Colon (tissue), 2 donors: ENCODE measurements around the gene MROH2A.
"Not testable (repeated sequence)": the region's sequence is repeated elsewhere in the genome, so short reads cannot be mapped to it uniquely, and the experiment has no call there.

Experiments used
- FAIRE-seq: peaks from 2 replicates; lab custom pipeline; 2012; peaks lifted over from hg19 to GRCh38; lab: Jason Lieb, UNC
- donor health status: control.
- donor health status: control.

MROH2A gene

DNA sequence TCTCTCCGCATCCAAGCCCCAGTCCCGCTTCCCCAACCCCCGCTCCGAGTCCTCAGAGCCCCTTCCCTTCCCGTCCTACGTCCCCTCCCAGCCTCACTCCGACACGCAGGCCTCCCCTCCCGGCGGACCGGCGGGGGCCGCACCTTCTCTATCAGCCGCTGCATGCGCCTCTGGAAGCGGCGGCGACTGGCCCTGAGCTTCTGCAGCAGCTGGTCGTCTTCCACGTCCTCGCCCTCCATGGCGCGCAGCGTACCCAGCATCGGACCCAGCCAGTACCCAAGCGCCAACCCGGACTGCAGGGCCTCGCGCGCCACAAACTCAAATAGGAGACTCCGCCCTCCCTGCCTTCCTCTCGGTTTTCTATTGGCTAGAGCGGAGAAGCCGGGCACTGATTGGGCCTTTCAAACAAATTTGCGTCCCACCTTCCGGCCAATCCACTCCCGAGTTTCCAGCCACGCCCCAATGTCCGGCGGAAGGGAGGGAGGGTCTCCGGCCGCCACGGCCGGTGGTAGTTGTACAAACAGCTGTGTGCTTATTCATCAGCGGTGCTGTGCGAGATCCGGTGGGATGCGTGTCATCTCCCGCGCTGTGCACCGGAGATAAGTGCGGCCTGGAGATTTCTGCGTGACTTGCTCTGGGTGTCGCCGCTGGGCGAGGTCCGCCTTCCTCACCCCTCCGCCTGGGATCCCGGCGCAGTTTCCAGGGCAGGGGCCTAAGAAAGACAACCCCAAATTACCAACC lies 76.3 kb downstream of the MROH2A start, which contains the start of gene HJURP:
Gene HJURP (minus strand): TSS at position 295 of the 741 bp plus-strand sequence. CDS start 35 bp downstream, at position 260.
- no peak for FAIRE-seq

DNA sequence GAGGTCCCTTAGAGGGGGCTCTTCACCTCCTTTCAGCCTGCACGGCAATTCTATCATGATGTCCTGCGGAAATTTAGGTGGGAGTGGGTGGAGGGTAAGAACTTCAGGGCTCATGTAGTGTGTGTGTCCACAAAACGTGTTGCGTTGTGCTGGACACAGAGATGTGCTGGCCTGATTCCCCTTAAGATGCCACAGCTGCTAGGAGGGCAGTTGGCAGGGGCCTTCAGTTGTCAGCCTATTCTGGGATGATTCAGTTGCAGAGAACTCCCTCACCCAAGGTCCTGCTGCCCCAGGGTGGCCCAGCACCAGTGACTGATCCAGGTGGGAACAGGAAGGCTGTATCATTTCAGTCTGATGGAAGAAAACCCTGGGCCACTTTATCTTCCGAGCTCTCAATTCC lies 77.2 kb downstream of the MROH2A start:
- no peak for FAIRE-seq

DNA sequence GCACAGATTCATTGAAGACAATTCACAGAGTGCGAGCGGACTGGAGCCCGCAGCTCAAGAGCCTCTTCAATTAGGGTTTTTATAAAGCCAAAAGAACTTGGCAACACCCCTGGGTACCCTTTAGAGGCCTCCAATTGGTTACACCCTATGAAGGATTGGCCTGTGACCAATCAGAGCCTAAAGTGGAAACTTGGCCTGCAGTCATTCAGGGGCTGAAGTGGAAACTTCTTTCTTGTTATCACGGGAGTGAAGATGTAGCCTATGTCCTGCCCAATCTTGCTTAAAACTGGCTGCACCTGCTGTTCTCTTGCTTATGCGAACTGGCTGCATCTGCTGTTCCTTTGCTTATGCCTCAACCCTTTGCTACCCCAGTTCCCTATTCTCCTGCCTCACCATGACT lies 78.1 kb downstream of the MROH2A start:
- no peak for FAIRE-seq

DNA sequence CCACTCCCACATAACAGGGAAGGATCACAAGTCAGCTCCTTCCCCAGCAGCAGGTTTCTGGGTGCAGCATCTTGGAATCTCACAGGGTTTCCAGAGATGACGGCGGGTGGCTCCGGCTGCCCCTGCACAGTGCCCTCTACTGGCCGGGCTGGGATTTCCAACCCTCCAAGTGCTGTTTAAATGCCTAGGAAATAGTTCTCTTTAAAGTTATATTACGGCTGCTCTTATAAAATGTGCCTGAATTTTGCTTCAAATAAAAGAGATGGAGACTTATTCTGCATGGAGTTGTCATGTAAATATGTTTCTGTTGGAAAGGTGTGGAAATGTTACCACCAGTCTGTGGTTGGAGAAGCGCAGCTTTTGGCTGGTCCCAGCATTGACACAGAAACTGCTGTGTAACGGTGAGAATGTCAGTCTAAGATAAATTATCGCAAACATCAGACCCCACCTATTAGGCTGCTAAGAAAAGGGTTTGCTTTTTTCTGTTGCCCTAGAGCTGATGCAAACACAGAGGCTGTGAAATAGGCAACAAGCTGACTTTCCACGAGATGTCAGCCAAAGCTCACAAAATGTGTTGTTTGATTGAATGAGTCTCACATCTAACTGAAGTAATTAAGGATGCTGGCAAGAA lies 79.5 kb downstream of the MROH2A start:
- FAIRE-seq = no peak

DNA sequence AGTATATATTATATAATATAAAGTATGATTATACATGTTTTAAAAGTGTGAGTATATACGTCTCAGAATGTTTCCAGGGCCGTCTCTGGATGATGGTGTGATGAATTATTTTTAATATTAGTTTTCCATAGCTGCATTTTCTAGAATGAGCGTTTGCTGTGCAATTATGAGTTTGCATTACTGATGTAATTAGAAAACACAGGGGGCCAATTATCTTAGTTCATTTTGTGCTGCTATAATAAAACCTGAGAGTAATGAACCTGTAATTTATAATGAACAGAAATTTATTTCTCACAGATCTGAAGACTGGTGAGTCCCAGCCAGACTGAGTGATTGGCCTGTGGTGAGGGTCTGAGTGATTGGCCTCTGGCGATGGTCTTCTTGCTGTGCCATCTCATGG lies 80.2 kb downstream of the MROH2A start:
- FAIRE-seq = no peak

DNA sequence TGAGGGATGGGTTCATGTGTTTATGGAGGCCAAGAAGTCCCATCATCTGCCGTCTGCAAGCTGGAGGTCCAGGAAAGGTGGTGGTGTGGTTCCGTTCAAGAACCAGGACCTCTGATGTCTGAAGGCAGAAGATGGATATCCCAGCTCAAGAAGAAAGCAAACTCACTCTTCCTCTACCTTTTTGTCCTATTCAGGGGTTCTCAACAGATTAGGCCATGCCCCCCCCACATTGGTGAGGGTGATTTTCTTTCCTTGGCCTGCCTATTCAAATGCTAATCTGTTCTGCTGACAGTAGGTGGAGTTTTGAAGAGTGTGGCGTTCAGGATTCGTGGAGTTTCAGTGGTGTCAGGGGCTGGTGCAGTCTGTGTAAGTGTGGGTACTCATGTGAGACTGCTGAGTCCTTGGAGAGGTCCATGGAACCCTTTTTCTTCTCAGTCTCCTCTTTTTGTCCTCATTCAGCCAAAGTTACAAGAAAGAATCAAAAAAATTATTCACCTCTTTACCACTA lies 84.2 kb downstream of the MROH2A start:
- FAIRE-seq = no peak

DNA sequence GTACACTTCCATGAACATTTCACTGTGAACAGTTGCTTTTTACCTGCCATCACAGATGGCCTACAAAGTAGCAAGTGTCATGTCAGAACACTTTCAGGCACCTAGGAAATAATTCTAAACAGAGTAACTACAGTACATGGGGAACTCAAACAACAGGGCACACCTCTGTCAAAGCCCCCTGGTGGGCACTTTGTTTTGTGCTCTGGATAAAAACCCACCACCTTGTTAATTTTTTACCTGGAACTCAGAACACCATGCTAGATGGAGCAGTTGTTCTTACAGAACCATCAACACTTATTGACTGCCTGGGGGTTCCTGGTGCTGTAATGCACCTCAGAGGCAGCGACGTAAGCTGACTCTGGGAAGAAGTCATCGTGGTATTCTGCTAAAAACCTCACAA lies 87.7 kb downstream of the MROH2A start:
- FAIRE-seq = no peak

DNA sequence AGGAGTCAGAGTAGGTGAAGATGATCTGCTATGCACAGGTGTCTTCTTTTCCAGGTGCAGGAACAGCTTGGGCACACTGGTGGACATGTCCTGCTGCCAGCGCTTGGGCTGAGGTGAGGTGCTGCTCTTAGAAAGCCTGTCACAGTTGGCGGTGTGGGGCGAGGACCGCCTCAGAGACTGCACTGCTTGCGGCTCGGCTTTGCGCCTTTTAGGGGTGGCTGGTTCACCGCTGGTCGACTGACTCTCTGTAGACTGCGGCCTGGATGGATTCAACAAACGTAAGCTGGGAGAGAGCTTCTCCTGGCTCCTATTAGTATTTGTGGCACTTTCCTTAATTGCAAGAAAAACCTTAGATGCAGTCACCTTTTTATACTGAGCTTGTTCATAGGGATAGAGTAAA lies 88.3 kb downstream of the MROH2A start:
- FAIRE-seq = no peak

DNA sequence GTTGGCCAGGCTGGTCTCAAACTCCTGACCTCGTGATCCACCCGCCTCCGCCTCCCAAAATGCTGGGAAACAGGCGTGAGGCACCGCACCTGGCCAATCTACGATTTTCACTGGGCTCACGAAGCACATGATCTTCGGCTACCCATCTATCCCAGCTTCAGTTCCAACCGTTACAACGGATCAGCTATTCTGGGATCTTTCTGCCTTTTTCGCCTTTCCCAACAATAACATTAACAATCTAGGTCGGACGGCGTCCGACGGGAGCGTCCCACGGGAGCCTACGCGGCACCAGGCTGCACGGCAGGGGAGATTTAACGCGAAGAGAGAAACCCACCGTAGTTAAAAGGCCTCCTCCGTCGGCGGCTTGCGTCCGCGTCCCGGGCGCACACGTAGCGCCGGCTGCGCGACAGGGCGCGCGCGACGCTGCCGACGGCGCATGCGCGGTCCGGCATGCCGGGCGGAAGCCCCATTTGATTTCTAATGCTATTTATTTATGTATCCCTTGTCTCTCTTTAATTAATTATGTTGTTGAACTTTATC lies 89.9 kb downstream of the MROH2A start, which contains the start of gene MSL3B:
Gene MSL3B (minus strand): TSS at position 394 of the 540 bp plus-strand sequence.
- no peak for FAIRE-seq

DNA sequence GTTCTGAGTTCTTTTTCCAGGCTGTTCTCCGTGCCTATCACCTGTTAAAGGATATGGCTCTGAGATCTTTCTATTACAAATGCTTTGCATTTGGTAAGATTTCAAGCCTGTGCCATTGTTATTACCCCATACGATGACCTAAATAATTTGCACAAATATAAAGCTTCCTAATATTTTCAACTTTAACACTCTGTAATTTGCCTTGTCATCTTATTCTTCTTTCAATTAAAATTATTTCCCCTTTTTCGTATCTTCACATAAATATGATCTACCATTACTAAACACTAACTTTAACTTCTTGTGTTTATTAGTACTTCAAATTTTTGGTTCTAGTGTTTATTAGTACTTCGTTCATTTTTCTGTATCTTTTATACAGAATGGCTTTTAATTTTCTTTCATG lies 93.3 kb downstream of the MROH2A start:
- FAIRE-seq = no peak

DNA sequence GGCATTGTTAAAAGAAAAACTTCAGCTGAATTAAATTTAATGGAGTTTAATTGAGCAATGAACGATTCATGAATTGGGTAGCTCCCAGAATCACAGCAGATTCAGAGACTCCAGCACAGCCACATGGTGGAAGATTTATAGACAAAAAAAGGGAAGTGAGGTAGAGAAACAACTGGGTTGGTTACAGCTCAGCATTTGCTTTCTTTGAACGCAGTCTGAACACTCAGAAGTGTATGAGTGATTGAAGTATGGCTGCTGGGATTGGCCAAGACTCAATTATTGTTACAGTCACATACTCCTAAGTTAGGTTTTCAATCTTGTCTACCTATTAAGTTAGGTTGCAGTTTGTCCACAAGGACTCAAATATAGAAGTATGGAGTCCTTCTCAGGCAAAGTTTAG lies 94.0 kb downstream of the MROH2A start:
- FAIRE-seq = not testable (repeated sequence)

DNA sequence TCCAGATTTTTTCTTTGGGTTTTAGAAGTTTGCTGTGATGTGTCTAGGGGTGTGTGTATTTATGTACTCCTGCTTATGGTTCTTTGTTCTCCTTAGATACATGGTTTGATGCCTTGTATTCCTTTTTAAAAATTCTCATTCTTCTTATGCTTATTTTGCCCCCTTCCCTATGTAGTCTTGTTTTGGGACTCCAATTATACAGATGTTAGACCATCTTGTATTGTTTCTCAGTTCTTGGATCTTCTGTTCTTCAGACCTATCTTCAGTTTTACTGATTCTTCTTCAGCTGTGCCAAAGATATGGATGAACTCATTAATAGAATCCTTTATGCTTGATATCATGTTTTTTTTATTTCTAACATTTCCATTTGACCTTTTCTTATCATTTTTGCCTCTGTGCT lies 104.2 kb downstream of the MROH2A start:
- FAIRE-seq = no peak
